Measurements from ENCODE around the gene POLR1B.

- TF ChIP-seq, protein P1, sequence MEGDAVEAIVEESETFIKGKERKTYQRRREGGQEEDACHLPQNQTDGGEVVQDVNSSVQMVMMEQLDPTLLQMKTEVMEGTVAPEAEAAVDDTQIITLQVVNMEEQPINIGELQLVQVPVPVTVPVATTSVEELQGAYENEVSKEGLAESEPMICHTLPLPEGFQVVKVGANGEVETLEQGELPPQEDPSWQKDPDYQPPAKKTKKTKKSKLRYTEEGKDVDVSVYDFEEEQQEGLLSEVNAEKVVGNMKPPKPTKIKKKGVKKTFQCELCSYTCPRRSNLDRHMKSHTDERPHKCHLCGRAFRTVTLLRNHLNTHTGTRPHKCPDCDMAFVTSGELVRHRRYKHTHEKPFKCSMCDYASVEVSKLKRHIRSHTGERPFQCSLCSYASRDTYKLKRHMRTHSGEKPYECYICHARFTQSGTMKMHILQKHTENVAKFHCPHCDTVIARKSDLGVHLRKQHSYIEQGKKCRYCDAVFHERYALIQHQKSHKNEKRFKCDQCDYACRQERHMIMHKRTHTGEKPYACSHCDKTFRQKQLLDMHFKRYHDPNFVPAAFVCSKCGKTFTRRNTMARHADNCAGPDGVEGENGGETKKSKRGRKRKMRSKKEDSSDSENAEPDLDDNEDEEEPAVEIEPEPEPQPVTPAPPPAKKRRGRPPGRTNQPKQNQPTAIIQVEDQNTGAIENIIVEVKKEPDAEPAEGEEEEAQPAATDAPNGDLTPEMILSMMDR (IDR thresholded peaks at IDR 0.05) = no peak
- TF ChIP-seq POLR2A (IDR thresholded peaks at IDR 0.05) = no peak
Observed at GRCh38 chr2:112623913-112624777, 81.9 kb downstream of the POLR1B start.
